HepG2 (cell line): ENCODE data around the gene MFSD11. TPM values are rescaled to one million over a fixed set of nuclear protein-coding genes. Genes with fewer than 3 reads are reported as not detected.

ENCODE experiments used
- GLI4 ChIP-seq: sonication (generic); formaldehyde crosslinking; IDR thresholded peaks from 2 replicates; pipeline ENCODE4 v1.5.1; 2020; ENCODE audit warnings: missing genetic modification reagents, mild to moderate bottlenecking, moderate library complexity, borderline replicate concordance
- KDM3A ChIP-seq: IDR thresholded peaks from 2 replicates; pipeline ENCODE4 v1.6.1; 2018; ENCODE audit warnings: low read depth, missing compliant biosample characterization
- KLF11 ChIP-seq: IDR thresholded peaks from 2 replicates; pipeline ENCODE4 v1.6.1; 2016; ENCODE audit warnings: missing compliant biosample characterization
- MEIS1 ChIP-seq: sonication (generic); formaldehyde crosslinking; IDR thresholded peaks from 2 replicates; pipeline ENCODE4 v1.9.0; 2021; ENCODE audit warnings: mild to moderate bottlenecking, missing genetic modification reagents, moderate library complexity, borderline replicate concordance
- ZFP90 ChIP-seq: sonication (generic); formaldehyde crosslinking; IDR thresholded peaks from 2 replicates; pipeline ENCODE4 v1.8.0; 2022; ENCODE audit warnings: missing genetic modification reagents, mild to moderate bottlenecking, inconsistent platforms, borderline replicate concordance
- ZNF20 ChIP-seq: sonication (generic); formaldehyde crosslinking; IDR thresholded peaks from 2 replicates; pipeline ENCODE4 v1.4.0; 2020; ENCODE audit warnings: mild to moderate bottlenecking, moderate library complexity, missing genetic modification reagents
- ZNF547 ChIP-seq: sonication (generic); formaldehyde crosslinking; IDR thresholded peaks from 2 replicates; pipeline ENCODE4 v1.5.1; 2020; ENCODE audit warnings: mild to moderate bottlenecking, missing genetic modification reagents
- ZNF766 ChIP-seq: sonication (generic); formaldehyde crosslinking; IDR thresholded peaks from 2 replicates; pipeline ENCODE4 v1.5.0; 2020; ENCODE audit warnings: missing genetic modification reagents, borderline replicate concordance
- ZSCAN25 ChIP-seq: sonication (generic); formaldehyde crosslinking; IDR thresholded peaks from 2 replicates; pipeline ENCODE4 v1.8.0; 2022; ENCODE audit warnings: mild to moderate bottlenecking, missing genetic modification reagents
- polyA plus RNA-seq, 8 experiments: library from polyadenylated mRNA; depleted of rRNA in 3 of 8; stranded (reverse) in 7 of 8; unstranded in 1 of 8; fragments of >200 nt; fragmentation: Illumina TruSeq in 4 of 8; extraction: Trizol in 4 of 8; gene quantifications; 2 replicates each; pipeline versions ENCODE4 v1.2.1 to v1.2.3, GENCODE V29; 2011 to 2016; ENCODE audit warnings: low read depth in 4 of 8, missing spikeins in 1 of 8, mixed read lengths in 1 of 8; ENCODE audit not compliant: insufficient read depth in 1 of 8
- total RNA-seq, 5 experiments: library from RNA; depleted of rRNA; stranded (reverse); fragments of >200 nt; fragmentation: Illumina TruSeq; extraction: Trizol; gene quantifications; 2 replicates each; pipeline ENCODE4 v1.2.3, GENCODE V29; 2016; ENCODE audit warnings: low read depth in 1 of 5
- TF ChIP-seq, protein P1 (sequence below): sonication (generic); formaldehyde crosslinking; IDR thresholded peaks from 2 replicates; pipeline ENCODE4 v1.8.0; 2022; ENCODE audit warnings: missing genetic modification reagents, low read depth, mild to moderate bottlenecking, borderline replicate concordance
- TF ChIP-seq, protein P2 (sequence below): sonication (generic); formaldehyde crosslinking; IDR thresholded peaks from 2 replicates; pipeline ENCODE4 v1.9.0; 2021; ENCODE audit warnings: mild to moderate bottlenecking, missing genetic modification reagents
- TF ChIP-seq, protein P3 (sequence below), 2 experiments: sonication (generic) in 1 of 2; formaldehyde crosslinking in 1 of 2; IDR thresholded peaks; 2 replicates each; pipeline versions ENCODE4 v1.4.0 to v1.6.1; 2018 to 2020; ENCODE audit warnings: missing genetic modification reagents in 2 of 2, borderline replicate concordance in 1 of 2, low read depth in 1 of 2, mild to moderate bottlenecking in 1 of 2, missing biosample characterization in 1 of 2
- TF ChIP-seq, protein P4 (sequence below): IDR thresholded peaks from 2 replicates; pipeline ENCODE4 v1.6.1; 2016; ENCODE audit warnings: low read depth, missing genetic modification reagents, missing compliant biosample characterization

The MFSD11 gene
- total and polyA plus RNA-seq, 2 of the 13 experiments (the other 11 are each of a cell fraction or from before 2014, with no cell fraction given) = 26.1 to 36.3 TPM

DNA sequence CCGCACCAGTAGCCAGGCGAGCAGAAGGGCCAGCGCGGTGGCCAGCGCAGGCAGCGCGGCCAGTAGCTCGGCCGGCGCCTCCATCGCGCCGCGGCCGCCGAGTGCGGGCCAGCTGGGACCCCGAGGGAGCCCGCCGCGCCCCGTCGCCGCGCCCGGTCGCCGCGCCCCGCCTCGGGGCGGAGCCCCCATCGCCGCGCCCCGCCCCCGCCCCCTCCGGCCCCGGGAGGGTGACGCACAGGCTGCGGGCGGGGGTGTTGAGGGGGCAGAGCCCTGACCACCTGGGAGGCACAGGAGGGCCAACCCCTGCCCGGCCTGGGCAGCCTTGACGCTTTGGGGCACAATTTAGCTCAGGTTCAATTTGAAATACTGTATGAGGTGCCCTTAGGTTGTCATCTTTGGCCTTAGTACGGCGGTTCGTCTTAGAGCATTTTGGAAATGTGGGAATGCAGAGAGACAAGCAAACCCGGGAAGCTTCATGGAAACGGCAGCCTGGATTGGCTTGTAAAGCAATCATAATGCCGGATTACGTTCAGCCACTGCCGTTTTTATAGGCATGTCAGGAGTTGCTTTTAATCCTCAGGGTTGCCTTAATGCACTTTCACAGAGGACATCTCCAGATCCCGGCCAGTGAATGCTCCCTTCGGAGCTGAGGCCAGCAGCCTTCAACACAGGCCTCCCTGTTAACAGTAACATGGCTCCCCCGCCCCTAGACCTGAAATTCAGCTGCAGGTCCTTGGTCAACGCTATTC is 26.9 kb upstream of the MFSD11 start, which contains the start of gene MXRA7 (continued):
- TF ChIP-seq, protein P1, sequence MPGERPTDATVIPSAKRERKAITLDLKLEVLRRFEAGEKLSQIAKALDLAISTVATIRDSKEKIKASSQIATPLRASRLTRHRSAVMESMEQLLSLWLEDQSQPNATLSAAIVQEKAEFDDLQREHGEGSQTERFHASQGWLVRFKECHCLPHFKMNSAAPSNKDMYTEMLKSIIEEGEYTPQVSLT (CRISPR knock-in tag) = no peak
- TF ChIP-seq KDM3A (CRISPR knock-in tag) (no peak), MEIS1 (CRISPR knock-in tag) (no peak), ZSCAN25 (CRISPR knock-in tag) (0 out of 2 replicates have a peak, but pooled peaks have one; percentile 35), ZNF547 (CRISPR knock-in tag) (no peak), ZNF20 (CRISPR knock-in tag) (no peak), ZFP90 (CRISPR knock-in tag) (peak; percentile 71; the same call in 1 of the 2 replicates), KLF11 (no peak), ZNF766 (CRISPR knock-in tag) (0 out of 2 replicates have a peak, but pooled peaks have one; percentile 50), GLI4 (CRISPR knock-in tag) (no peak)
- TF ChIP-seq, protein P2, sequence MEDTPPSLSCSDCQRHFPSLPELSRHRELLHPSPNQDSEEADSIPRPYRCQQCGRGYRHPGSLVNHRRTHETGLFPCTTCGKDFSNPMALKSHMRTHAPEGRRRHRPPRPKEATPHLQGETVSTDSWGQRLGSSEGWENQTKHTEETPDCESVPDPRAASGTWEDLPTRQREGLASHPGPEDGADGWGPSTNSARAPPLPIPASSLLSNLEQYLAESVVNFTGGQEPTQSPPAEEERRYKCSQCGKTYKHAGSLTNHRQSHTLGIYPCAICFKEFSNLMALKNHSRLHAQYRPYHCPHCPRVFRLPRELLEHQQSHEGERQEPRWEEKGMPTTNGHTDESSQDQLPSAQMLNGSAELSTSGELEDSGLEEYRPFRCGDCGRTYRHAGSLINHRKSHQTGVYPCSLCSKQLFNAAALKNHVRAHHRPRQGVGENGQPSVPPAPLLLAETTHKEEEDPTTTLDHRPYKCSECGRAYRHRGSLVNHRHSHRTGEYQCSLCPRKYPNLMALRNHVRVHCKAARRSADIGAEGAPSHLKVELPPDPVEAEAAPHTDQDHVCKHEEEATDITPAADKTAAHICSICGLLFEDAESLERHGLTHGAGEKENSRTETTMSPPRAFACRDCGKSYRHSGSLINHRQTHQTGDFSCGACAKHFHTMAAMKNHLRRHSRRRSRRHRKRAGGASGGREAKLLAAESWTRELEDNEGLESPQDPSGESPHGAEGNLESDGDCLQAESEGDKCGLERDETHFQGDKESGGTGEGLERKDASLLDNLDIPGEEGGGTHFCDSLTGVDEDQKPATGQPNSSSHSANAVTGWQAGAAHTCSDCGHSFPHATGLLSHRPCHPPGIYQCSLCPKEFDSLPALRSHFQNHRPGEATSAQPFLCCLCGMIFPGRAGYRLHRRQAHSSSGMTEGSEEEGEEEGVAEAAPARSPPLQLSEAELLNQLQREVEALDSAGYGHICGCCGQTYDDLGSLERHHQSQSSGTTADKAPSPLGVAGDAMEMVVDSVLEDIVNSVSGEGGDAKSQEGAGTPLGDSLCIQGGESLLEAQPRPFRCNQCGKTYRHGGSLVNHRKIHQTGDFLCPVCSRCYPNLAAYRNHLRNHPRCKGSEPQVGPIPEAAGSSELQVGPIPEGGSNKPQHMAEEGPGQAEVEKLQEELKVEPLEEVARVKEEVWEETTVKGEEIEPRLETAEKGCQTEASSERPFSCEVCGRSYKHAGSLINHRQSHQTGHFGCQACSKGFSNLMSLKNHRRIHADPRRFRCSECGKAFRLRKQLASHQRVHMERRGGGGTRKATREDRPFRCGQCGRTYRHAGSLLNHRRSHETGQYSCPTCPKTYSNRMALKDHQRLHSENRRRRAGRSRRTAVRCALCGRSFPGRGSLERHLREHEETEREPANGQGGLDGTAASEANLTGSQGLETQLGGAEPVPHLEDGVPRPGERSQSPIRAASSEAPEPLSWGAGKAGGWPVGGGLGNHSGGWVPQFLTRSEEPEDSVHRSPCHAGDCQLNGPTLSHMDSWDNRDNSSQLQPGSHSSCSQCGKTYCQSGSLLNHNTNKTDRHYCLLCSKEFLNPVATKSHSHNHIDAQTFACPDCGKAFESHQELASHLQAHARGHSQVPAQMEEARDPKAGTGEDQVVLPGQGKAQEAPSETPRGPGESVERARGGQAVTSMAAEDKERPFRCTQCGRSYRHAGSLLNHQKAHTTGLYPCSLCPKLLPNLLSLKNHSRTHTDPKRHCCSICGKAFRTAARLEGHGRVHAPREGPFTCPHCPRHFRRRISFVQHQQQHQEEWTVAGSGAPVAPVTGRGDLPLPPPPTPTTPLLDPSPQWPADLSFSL (CRISPR knock-in tag) = no peak
- TF ChIP-seq, protein P3, sequence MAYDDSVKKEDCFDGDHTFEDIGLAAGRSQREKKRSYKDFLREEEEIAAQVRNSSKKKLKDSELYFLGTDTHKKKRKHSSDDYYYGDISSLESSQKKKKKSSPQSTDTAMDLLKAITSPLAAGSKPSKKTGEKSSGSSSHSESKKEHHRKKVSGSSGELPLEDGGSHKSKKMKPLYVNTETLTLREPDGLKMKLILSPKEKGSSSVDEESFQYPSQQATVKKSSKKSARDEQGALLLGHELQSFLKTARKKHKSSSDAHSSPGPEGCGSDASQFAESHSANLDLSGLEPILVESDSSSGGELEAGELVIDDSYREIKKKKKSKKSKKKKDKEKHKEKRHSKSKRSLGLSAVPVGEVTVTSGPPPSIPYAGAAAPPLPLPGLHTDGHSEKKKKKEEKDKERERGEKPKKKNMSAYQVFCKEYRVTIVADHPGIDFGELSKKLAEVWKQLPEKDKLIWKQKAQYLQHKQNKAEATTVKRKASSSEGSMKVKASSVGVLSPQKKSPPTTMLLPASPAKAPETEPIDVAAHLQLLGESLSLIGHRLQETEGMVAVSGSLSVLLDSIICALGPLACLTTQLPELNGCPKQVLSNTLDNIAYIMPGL (CRISPR knock-in tag; IDR thresholded peaks at IDR 0.05; ENCODE audit: borderline replicate concordance in 1 of 2, low read depth in 1 of 2) = peak in 1 of 2 experiments; percentile 38; a peak in 1 of 4 replicates
- TF ChIP-seq, protein P4, sequence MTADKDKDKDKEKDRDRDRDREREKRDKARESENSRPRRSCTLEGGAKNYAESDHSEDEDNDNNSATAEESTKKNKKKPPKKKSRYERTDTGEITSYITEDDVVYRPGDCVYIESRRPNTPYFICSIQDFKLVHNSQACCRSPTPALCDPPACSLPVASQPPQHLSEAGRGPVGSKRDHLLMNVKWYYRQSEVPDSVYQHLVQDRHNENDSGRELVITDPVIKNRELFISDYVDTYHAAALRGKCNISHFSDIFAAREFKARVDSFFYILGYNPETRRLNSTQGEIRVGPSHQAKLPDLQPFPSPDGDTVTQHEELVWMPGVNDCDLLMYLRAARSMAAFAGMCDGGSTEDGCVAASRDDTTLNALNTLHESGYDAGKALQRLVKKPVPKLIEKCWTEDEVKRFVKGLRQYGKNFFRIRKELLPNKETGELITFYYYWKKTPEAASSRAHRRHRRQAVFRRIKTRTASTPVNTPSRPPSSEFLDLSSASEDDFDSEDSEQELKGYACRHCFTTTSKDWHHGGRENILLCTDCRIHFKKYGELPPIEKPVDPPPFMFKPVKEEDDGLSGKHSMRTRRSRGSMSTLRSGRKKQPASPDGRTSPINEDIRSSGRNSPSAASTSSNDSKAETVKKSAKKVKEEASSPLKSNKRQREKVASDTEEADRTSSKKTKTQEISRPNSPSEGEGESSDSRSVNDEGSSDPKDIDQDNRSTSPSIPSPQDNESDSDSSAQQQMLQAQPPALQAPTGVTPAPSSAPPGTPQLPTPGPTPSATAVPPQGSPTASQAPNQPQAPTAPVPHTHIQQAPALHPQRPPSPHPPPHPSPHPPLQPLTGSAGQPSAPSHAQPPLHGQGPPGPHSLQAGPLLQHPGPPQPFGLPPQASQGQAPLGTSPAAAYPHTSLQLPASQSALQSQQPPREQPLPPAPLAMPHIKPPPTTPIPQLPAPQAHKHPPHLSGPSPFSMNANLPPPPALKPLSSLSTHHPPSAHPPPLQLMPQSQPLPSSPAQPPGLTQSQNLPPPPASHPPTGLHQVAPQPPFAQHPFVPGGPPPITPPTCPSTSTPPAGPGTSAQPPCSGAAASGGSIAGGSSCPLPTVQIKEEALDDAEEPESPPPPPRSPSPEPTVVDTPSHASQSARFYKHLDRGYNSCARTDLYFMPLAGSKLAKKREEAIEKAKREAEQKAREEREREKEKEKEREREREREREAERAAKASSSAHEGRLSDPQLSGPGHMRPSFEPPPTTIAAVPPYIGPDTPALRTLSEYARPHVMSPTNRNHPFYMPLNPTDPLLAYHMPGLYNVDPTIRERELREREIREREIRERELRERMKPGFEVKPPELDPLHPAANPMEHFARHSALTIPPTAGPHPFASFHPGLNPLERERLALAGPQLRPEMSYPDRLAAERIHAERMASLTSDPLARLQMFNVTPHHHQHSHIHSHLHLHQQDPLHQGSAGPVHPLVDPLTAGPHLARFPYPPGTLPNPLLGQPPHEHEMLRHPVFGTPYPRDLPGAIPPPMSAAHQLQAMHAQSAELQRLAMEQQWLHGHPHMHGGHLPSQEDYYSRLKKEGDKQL = no peak
